Measurements from ENCODE around the gene ACTG2.

DNA sequence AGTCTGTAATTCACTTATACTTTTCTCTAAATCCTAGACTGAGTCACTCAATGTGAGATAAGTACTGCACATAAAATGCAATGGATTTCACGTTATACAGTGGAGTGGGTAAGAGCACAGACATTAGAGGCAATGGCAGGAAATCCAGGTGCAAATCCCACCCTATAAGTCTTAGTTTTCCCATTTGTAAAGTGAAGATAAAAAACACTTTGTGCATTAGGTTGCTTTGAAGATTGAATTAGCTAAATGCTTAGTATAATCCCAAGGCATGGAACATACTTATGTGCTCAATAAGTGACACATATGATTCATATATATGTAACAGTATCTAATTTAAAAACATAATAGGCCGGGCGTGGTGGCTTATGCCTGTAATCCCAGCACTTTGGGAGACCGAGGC is 10.5 kb downstream of the ACTG2 start:
- TF ChIP-seq, protein P1, sequence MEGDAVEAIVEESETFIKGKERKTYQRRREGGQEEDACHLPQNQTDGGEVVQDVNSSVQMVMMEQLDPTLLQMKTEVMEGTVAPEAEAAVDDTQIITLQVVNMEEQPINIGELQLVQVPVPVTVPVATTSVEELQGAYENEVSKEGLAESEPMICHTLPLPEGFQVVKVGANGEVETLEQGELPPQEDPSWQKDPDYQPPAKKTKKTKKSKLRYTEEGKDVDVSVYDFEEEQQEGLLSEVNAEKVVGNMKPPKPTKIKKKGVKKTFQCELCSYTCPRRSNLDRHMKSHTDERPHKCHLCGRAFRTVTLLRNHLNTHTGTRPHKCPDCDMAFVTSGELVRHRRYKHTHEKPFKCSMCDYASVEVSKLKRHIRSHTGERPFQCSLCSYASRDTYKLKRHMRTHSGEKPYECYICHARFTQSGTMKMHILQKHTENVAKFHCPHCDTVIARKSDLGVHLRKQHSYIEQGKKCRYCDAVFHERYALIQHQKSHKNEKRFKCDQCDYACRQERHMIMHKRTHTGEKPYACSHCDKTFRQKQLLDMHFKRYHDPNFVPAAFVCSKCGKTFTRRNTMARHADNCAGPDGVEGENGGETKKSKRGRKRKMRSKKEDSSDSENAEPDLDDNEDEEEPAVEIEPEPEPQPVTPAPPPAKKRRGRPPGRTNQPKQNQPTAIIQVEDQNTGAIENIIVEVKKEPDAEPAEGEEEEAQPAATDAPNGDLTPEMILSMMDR (IDR thresholded peaks at IDR 0.05 in 4 of 5, conservative IDR thresholded peaks at IDR 0.05 in 1 of 5): no peak
- TF ChIP-seq POLR2A (IDR thresholded peaks at IDR 0.05): no peak

All from gastrocnemius medialis (tissue), 4 donors.